Measurements from ENCODE around the gene RBM19.

DNA sequence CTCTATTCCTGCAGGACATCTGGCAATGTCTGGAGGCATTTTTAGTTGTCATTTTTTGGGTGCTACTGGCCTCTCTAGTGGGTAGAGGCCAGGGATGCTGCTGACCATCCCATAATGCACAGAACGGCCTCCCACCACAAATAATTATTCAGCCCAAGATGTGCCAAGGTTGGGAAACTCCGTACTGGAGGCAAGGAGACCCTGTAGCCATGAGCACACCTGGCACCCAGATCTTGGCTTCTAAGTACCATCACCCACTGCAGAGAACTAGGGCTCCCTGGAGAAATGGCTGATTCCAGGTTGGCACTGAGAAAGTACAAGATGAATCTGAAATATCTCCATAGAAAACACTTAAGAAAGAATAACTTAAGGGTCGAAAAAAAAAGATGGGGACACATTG is 81.7 kb downstream of the RBM19 start:
- TF ChIP-seq RXRA (IDR thresholded peaks at IDR 0.05) (no peak), YY1 (IDR thresholded peaks at IDR 0.05) (no peak), TAF1 (conservative IDR thresholded peaks at IDR 0.05) (no peak), HNF4A (conservative IDR thresholded peaks at IDR 0.05) (no peak), EGR1 (IDR thresholded peaks at IDR 0.05; ENCODE audit: low read depth in 2 of 2) (no peak)
- TF ChIP-seq, protein P1, sequence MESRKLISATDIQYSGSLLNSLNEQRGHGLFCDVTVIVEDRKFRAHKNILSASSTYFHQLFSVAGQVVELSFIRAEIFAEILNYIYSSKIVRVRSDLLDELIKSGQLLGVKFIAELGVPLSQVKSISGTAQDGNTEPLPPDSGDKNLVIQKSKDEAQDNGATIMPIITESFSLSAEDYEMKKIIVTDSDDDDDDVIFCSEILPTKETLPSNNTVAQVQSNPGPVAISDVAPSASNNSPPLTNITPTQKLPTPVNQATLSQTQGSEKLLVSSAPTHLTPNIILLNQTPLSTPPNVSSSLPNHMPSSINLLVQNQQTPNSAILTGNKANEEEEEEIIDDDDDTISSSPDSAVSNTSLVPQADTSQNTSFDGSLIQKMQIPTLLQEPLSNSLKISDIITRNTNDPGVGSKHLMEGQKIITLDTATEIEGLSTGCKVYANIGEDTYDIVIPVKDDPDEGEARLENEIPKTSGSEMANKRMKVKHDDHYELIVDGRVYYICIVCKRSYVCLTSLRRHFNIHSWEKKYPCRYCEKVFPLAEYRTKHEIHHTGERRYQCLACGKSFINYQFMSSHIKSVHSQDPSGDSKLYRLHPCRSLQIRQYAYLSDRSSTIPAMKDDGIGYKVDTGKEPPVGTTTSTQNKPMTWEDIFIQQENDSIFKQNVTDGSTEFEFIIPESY (IDR thresholded peaks at IDR 0.05) = no peak
- TF ChIP-seq, protein P2, sequence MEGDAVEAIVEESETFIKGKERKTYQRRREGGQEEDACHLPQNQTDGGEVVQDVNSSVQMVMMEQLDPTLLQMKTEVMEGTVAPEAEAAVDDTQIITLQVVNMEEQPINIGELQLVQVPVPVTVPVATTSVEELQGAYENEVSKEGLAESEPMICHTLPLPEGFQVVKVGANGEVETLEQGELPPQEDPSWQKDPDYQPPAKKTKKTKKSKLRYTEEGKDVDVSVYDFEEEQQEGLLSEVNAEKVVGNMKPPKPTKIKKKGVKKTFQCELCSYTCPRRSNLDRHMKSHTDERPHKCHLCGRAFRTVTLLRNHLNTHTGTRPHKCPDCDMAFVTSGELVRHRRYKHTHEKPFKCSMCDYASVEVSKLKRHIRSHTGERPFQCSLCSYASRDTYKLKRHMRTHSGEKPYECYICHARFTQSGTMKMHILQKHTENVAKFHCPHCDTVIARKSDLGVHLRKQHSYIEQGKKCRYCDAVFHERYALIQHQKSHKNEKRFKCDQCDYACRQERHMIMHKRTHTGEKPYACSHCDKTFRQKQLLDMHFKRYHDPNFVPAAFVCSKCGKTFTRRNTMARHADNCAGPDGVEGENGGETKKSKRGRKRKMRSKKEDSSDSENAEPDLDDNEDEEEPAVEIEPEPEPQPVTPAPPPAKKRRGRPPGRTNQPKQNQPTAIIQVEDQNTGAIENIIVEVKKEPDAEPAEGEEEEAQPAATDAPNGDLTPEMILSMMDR (IDR thresholded peaks at IDR 0.05; ENCODE audit: low read depth, low read length, missing input control) = no peak
- TF ChIP-seq, protein P3, sequence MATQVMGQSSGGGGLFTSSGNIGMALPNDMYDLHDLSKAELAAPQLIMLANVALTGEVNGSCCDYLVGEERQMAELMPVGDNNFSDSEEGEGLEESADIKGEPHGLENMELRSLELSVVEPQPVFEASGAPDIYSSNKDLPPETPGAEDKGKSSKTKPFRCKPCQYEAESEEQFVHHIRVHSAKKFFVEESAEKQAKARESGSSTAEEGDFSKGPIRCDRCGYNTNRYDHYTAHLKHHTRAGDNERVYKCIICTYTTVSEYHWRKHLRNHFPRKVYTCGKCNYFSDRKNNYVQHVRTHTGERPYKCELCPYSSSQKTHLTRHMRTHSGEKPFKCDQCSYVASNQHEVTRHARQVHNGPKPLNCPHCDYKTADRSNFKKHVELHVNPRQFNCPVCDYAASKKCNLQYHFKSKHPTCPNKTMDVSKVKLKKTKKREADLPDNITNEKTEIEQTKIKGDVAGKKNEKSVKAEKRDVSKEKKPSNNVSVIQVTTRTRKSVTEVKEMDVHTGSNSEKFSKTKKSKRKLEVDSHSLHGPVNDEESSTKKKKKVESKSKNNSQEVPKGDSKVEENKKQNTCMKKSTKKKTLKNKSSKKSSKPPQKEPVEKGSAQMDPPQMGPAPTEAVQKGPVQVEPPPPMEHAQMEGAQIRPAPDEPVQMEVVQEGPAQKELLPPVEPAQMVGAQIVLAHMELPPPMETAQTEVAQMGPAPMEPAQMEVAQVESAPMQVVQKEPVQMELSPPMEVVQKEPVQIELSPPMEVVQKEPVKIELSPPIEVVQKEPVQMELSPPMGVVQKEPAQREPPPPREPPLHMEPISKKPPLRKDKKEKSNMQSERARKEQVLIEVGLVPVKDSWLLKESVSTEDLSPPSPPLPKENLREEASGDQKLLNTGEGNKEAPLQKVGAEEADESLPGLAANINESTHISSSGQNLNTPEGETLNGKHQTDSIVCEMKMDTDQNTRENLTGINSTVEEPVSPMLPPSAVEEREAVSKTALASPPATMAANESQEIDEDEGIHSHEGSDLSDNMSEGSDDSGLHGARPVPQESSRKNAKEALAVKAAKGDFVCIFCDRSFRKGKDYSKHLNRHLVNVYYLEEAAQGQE (IDR thresholded peaks at IDR 0.05) = no peak
- TF ChIP-seq, protein P4, sequence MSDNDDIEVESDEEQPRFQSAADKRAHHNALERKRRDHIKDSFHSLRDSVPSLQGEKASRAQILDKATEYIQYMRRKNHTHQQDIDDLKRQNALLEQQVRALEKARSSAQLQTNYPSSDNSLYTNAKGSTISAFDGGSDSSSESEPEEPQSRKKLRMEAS (IDR thresholded peaks at IDR 0.05) = no peak
